Upper lobe of left lung (tissue), 4 donors: ENCODE results near the gene SUMF1.
"Not testable (repeated sequence)": the region's sequence is repeated elsewhere in the genome, so short reads cannot be mapped to it uniquely, and the experiment has no call there.

Experiments
- CTCF ChIP-seq, 6 experiments: fragments of 450-650 bp in 4 of 6; fragments of 200-600 bp in 2 of 6; sonication (generic) in 2 of 6; IDR thresholded peaks; one replicate each; pipeline ENCODE4 v1.5.1; 2016 to 2019; ENCODE audit warnings: antibody characterized with exemption in 6 of 6
- EP300 ChIP-seq, 4 donors: sonication (generic); formaldehyde crosslinking; IDR thresholded peaks; one replicate each; pipeline ENCODE4 v1.5.1; 2017; ENCODE audit warnings: antibody characterized with exemption in 4 of 4, control low read depth in 2 of 4

- TF ChIP-seq CTCF, EP300 (IDR thresholded peaks at IDR 0.05): not testable (repeated sequence)
Observed at GRCh38 chr3:4456780-4457179, 10.3 kb downstream of the SUMF1 start.
